Esophagus squamous epithelium (tissue), 5 donors: Measurements from ENCODE around the gene BICD2. TPM values are rescaled to one million over a fixed set of nuclear protein-coding genes. Genes with fewer than 3 reads are reported as not detected.
A peak's percentile ranks its signal among the peaks of the same experiment; 100 is the strongest.

ENCODE experiments used
- DNase-seq: peaks from one replicate; lab custom pipeline; 2025; lab: John Stamatoyannopoulos, UW
- H3K27ac ChIP-seq, 4 donors: fragments of 200-600 bp; sonication (generic); one replicate each; pipeline ENCODE4 v1.5.1; 2016 to 2019; ENCODE audit warnings: mild to moderate bottlenecking in 1 of 4
- H3K27me3 ChIP-seq, 4 donors: fragments of 200-600 bp; sonication (generic); 1 replicate in 3 of 4; 2 replicates in 1 of 4; pipeline versions ENCODE4 v1.5.1 to v1.6.0; 2017 to 2021; ENCODE audit warnings: antibody characterized with exemption in 1 of 4
- H3K36me3 ChIP-seq, 3 donors: fragments of 200-600 bp; sonication (generic); one replicate each; pipeline ENCODE4 v1.5.1; 2016 to 2019
- H3K4me1 ChIP-seq, 3 donors: fragments of 200-600 bp; sonication (generic); one replicate each; pipeline ENCODE4 v1.5.1; 2017 to 2019
- H3K4me3 ChIP-seq, 4 donors: fragments of 200-600 bp; sonication (generic); 1 replicate in 3 of 4; 2 replicates in 1 of 4; pipeline ENCODE4 v1.5.1; 2016 to 2019; ENCODE audit warnings: mild to moderate bottlenecking in 2 of 4, moderate library complexity in 1 of 4
- H3K9me3 ChIP-seq, 3 donors: fragments of 200-600 bp; sonication (generic); one replicate each; pipeline ENCODE4 v1.5.1; 2016 to 2019
- POLR2A ChIP-seq, 4 donors: fragments of 450-650 bp; IDR thresholded peaks; one replicate each; pipeline ENCODE4 v1.6.1; 2017; ENCODE audit warnings: antibody characterized with exemption in 4 of 4, mild to moderate bottlenecking in 4 of 4, moderate library complexity in 3 of 4
- WGBS, 2 donors: methylation state at CpG; one replicate each; pipeline ENCODE4 v1.1.5; 2018; 5-methylcytosine and 5-hydroxymethylcytosine counted together
- intact Hi-C: fragments of 100-400 bp; cut with DNase I; formaldehyde crosslinking; loops from one replicate; pipeline ENCODE4 v1.15.0; 2022
- total RNA-seq, 4 donors: library from RNA; depleted of rRNA; stranded (reverse); fragments of >200 nt; gene quantifications; one replicate each; pipeline ENCODE4 v1.1.0, GENCODE V29; 2016
- TF ChIP-seq, protein P1 (sequence below), 6 experiments: fragments of 450-650 bp in 4 of 6; fragments of 200-600 bp in 2 of 6; sonication (generic) in 2 of 6; IDR thresholded peaks; one replicate each; pipeline ENCODE4 v1.5.1; 2016 to 2019; ENCODE audit warnings: antibody characterized with exemption in 6 of 6, mild to moderate bottlenecking in 4 of 6, moderate library complexity in 4 of 6
- donor health status: DM: yes; HTN: yes; CAD: no.

BICD2 gene
- total RNA-seq, 4 donors from 2014 or later = 81.7 to 116 (median 91.1) TPM

DNA sequence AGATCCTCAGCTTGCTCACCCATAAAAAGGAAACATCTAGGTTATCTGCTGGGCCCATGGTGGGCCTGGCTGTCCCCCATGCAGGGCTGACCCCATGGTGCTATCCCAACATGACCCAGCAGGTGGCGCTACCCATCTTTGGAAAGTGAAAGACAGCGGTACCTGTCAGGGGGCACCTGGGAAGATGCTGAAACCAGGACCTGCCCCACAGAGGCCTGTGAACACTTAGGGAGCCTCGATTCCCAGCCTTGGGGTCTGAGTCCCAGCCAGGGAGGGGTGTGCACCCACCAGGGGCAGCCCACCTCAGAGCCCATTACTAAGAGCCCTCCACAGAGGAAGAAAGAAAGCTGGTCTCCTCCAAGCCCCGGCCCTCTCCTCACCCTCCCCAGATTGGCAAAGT lies 48.1 kb downstream of the BICD2 start:
- Histone ChIP-seq H3K36me3 (peaks cover 64 to 100% (median 65%) of the 10 kb centered on the region in 3 donors), H3K27ac (peak overlapping the region; percentile 81 to 91 (median 86)), H3K27me3 (no peaks in the 10 kb centered on the region), H3K4me3 (no peak overlapping the region), H3K9me3 (no peaks in the 10 kb centered on the region), H3K4me1 (peaks cover 28 to 68% (median 37%) of the 10 kb centered on the region in 3 donors)
- DNase-seq = no peak
- no CpG with 5 or more reads among the region's 4 CpGs for WGBS, 2 donors
- no peak for TF ChIP-seq POLR2A (IDR thresholded peaks at IDR 0.05)
- TF ChIP-seq, protein P1, sequence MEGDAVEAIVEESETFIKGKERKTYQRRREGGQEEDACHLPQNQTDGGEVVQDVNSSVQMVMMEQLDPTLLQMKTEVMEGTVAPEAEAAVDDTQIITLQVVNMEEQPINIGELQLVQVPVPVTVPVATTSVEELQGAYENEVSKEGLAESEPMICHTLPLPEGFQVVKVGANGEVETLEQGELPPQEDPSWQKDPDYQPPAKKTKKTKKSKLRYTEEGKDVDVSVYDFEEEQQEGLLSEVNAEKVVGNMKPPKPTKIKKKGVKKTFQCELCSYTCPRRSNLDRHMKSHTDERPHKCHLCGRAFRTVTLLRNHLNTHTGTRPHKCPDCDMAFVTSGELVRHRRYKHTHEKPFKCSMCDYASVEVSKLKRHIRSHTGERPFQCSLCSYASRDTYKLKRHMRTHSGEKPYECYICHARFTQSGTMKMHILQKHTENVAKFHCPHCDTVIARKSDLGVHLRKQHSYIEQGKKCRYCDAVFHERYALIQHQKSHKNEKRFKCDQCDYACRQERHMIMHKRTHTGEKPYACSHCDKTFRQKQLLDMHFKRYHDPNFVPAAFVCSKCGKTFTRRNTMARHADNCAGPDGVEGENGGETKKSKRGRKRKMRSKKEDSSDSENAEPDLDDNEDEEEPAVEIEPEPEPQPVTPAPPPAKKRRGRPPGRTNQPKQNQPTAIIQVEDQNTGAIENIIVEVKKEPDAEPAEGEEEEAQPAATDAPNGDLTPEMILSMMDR (IDR thresholded peaks at IDR 0.05) = peak; percentile 85 to 98 (median 94)
- intact Hi-C loops = loop anchor here (5.0 kb wide), 1 partner anchor 76 kb away; no protein-coding TSS in a partner anchor

DNA sequence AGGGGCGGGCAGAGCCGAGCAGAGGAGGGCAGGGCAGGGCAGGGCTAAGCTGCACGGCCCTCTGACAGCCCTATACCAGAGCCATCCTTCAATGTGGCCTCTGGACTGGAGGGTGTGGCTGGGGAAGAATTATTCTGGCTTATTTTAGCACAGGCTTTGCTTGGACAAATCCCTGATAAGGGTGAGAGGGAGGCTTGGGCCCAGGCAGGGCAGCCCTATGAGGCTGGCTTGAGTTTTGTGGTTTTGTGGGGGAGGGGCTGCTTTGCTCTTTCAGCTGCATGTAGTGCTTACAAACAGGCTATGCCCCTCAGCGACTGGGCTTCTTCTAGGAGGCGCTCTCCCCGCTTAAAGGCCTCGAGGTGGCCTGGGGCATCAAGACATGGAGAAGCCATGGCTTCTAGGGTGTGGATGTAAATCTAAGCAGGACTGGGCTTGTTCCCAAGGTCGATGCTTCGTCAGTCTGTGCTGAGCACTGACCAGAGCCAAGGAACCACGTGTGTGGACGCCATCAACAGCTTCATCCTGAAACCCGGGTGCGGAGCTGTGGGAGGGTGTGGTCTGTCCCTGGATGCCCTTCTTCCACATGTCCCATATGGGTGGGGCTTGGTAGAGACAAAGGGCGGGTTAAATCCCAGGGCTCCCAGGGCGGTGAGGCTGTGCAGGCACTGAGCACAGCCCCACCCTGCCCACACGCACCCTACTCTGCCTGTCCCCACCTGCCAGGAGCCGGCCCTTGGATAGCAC lies 49.0 kb downstream of the BICD2 start:
- DNase-seq = no peak
- Histone ChIP-seq H3K36me3 (peaks cover 61 to 100% (median 62%) of the 10 kb centered on the region in 3 donors), H3K4me3 (no peak overlapping the region), H3K9me3 (no peaks in the 10 kb centered on the region), H3K4me1 (peaks cover 31 to 73% (median 37%) of the 10 kb centered on the region in 3 donors), H3K27ac (peak overlapping the region; percentile 81 to 91 (median 86)), H3K27me3 (no peaks in the 10 kb centered on the region)
- TF ChIP-seq, protein P1 (IDR thresholded peaks at IDR 0.05) = no peak
- no peak for TF ChIP-seq POLR2A (IDR thresholded peaks at IDR 0.05)
- intact Hi-C loops = loop anchor here (5.0 kb wide), 1 partner anchor 77 kb away; no protein-coding TSS in a partner anchor
- WGBS, 2 donors = 38 to 42% methylated on average over 7 to 8 of the region's 17 CpGs

DNA sequence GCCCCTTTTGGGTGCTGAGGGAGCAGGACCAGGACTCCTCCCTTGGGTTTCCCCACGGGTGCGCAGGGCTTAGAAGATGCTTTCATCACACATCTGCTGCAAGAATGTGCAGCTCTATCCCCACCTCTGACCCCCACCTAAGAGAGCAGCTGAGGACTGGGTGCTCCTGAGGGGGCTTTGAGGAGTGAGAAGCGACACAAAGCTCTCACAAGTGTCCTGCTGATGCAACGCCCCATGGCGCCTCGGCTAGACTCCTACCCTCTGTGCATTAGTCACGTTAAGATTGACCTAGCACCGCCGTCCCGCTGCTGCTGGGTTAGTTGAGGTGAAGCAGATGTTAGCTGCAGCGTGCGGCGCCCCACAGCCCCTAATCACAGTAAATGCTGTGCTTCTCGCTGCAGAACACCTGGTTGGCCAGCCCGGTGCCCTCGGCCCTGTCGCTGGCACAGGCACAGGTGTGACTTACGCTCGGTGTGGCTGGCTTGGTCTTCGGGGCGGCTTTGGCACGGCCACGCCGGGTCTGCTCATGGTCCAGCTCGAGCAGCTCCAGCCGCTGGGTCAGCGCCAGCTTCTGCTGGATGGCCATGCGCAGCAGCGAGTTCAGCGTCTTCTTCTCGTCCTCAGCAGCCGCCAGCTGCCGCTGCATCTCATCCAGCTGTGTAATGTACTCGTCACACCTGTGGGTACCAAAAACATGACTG lies 49.7 kb downstream of the BICD2 start:
- TF ChIP-seq POLR2A (IDR thresholded peaks at IDR 0.05) = no peak
- TF ChIP-seq, protein P1 (IDR thresholded peaks at IDR 0.05) = no peak
- H3K36me3 ChIP-seq = peaks cover 55 to 100% (median 56%) of the 10 kb centered on the region in 3 donors
- peak overlapping the region; percentile 81 to 91 (median 86) for H3K27ac ChIP-seq
- no peak overlapping the region for H3K4me3 ChIP-seq
- H3K27me3 ChIP-seq = no peaks in the 10 kb centered on the region
- H3K4me1 ChIP-seq = peaks cover 36 to 80% (median 40%) of the 10 kb centered on the region in 3 donors
- 81 to 83% methylated on average over 9 to 10 of the region's 34 CpGs for WGBS, 2 donors
- no peaks in the 10 kb centered on the region for H3K9me3 ChIP-seq
- intact Hi-C loops = loop anchor here (5.0 kb wide), 1 partner anchor 77 kb away; no protein-coding TSS in a partner anchor
- no peak for DNase-seq

DNA sequence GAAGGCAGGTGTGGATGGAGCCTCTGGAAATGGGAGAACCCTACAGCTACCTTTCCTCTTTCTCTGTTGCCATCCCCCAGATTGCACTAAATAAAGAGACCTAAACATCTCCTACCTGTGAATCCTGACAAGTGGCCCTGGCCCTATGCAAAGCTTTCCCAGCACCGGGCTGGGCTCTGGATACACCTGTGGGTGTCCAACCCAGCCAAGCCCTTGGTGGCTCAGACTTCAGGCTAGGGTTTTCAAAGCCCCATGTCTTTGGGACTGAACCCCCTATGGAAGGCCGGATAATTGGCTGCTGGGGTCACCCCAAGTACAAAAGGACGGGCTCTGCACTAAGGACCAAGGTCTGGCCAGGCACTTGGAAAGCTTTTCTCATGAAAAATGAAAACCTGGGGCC lies 50.6 kb downstream of the BICD2 start:
- intact Hi-C loops = no loop called here
- WGBS, 2 donors = 81 to 93% methylated on average over 3 of the region's 3 CpGs
- no peak overlapping the region for H3K4me3 ChIP-seq
- H3K27ac ChIP-seq = peak overlapping the region in 2 of 4 donors; percentile 89 to 91
- peaks cover 46 to 98% (median 47%) of the 10 kb centered on the region in 3 donors for H3K36me3 ChIP-seq
- DNase-seq = no peak
- TF ChIP-seq, protein P1 (IDR thresholded peaks at IDR 0.05) = no peak
- TF ChIP-seq POLR2A (IDR thresholded peaks at IDR 0.05) = no peak
- peaks cover 40 to 85% (median 49%) of the 10 kb centered on the region in 3 donors for H3K4me1 ChIP-seq
- H3K27me3 ChIP-seq = no peaks in the 10 kb centered on the region
- H3K9me3 ChIP-seq = no peaks in the 10 kb centered on the region
